RWPE1 (cell line): Measurements from ENCODE around the gene CALHM2.

Experiments used
- CTCF ChIA-PET: fragments of 350-600 bp; sonication (Branson Sonifier 250); formaldehyde crosslinking; extraction: SDS; loops from one replicate; lab custom pipeline; 2021; lab: Yijun Ruan, JAX
- POLR2A ChIA-PET: fragments of 400-600 bp; formaldehyde crosslinking; extraction: SDS; loops from one replicate; lab custom pipeline; 2020; ENCODE audit warnings: antibody characterized with exemption; ENCODE audit not compliant: low non-redundant PET; lab: Yijun Ruan, JAX
- DNase-seq: peaks from one replicate; pipeline ENCODE4 v3.0.0; 2012; ENCODE audit warnings: low spot score
- H3K27ac ChIP-seq: fragments of 450-650 bp; 2 replicates; pipeline ENCODE4 v1.5.1; 2017
- TF ChIP-seq, protein P1 (sequence below): fragments of 450-650 bp; conservative IDR thresholded peaks from 2 replicates; pipeline ENCODE4 v1.5.1; 2017; ENCODE audit warnings: low read depth, mild to moderate bottlenecking

Gene CALHM2

DNA sequence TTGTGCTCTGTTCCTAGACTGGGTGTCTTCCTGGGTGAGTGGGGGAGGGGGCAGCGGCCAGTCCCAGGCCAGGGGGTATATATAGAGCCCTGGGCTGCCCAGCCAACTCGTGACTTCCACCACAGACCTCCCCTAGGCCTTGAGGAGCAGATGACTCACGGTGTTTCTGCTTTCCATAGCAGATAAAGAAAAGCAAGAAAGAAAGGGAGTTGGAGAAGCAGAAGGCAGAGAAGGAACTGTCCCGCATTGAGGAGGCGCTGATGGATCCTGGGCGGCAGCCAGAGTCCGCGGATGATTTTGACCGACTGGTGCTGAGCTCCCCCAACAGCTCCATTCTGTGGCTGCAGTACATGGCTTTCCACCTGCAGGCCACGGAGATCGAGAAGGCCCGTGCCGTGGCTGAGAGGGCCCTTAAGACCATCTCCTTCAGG is 10.1 kb downstream of the CALHM2 start:
- peak overlapping the region; percentile 15; the same call in 1 of the 2 replicates for H3K27ac ChIP-seq
- ChIA-PET POLR2A (no interaction called here), CTCF (interaction anchor here (1.2 to 1.6 kb wide), 2 partner anchors 24 to 44 kb away, joined by 3 to 4 read pairs; no protein-coding TSS in a partner anchor)
- DNase-seq: no peak
- TF ChIP-seq, protein P1, sequence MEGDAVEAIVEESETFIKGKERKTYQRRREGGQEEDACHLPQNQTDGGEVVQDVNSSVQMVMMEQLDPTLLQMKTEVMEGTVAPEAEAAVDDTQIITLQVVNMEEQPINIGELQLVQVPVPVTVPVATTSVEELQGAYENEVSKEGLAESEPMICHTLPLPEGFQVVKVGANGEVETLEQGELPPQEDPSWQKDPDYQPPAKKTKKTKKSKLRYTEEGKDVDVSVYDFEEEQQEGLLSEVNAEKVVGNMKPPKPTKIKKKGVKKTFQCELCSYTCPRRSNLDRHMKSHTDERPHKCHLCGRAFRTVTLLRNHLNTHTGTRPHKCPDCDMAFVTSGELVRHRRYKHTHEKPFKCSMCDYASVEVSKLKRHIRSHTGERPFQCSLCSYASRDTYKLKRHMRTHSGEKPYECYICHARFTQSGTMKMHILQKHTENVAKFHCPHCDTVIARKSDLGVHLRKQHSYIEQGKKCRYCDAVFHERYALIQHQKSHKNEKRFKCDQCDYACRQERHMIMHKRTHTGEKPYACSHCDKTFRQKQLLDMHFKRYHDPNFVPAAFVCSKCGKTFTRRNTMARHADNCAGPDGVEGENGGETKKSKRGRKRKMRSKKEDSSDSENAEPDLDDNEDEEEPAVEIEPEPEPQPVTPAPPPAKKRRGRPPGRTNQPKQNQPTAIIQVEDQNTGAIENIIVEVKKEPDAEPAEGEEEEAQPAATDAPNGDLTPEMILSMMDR: no peak

DNA sequence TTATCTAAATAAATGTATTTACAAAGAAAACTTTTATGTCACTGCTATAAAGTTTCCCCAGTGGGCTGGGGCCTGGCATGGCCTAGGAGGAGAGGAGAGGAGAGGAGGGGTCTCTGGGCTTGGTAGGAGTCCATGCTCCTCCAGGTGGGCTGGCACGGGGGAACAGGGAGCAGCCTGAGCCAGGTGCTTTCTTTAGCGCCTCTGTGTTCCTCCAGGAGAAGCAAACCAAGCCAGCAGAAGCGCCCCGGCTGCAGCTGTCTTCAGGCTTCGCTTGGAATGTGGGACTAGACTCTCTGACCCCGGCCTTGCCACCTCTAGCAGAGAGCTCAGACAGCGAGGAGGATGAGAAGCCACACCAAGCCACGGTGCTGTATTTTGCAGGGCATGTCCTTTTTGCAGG is 10.6 kb downstream of the CALHM2 start:
- ChIA-PET POLR2A (no interaction called here), CTCF (interaction anchor here (1.6 kb wide), 1 partner anchor 44 kb away, joined by 4 read pairs; no protein-coding TSS in a partner anchor)
- TF ChIP-seq, protein P1: no peak
- DNase-seq: no peak
- H3K27ac ChIP-seq: peak overlapping the region; percentile 15; the same call in 1 of the 2 replicates

DNA sequence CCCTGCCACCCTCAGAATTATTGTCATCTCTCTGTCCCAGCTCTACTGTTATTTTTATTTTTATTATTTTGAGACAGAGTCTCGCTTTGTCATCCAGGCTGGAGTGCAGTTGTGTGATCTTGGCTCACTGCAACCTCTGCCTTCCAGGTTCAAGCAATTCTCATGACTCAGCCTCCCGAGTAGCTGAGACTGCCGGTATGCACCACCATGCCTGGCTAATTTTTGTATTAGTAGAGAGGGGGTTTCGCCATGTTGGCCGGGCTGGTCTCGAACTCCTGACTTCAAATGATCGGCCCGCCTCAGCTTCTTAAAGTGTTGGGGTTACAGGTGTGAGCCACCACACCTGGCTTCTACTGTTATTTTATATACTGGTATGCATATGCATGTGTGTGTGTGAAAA is 11.0 kb downstream of the CALHM2 start:
- no peak for DNase-seq
- TF ChIP-seq, protein P1: no peak
- ChIA-PET POLR2A (no interaction called here), CTCF (interaction anchor here (0.7 kb wide), 1 partner anchor 16 kb away, joined by 4 read pairs; no protein-coding TSS in a partner anchor)
- no peak overlapping the region; the same call in 1 of the 2 replicates for H3K27ac ChIP-seq

DNA sequence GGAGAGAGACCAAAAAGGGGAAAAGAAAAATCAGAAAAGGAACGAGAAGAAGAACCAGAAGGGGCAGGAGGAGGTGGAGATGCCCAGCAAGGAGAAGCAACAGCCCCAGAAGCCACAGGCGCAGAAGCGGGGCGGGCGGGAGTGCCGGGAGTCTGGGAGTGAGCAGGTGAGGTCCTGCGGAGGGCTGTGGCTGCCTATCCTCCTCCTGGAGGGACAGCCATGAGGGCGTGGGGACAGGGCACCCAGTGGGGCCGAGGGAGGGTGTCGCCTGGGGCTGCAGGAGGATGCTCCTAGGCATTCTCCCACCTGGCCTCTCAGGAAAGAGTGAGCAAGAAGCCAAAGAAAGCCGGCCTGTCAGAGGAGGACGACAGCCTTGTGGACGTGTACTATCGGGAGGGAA is 11.8 kb downstream of the CALHM2 start:
- peak overlapping the region; percentile 1; the same call in 1 of the 2 replicates for H3K27ac ChIP-seq
- no peak for DNase-seq
- TF ChIP-seq, protein P1: no peak
- POLR2A ChIA-PET: no interaction called here
- CTCF ChIA-PET: interaction anchor here (0.7 kb wide), 1 partner anchor 16 kb away, joined by 4 read pairs; no protein-coding TSS in a partner anchor

DNA sequence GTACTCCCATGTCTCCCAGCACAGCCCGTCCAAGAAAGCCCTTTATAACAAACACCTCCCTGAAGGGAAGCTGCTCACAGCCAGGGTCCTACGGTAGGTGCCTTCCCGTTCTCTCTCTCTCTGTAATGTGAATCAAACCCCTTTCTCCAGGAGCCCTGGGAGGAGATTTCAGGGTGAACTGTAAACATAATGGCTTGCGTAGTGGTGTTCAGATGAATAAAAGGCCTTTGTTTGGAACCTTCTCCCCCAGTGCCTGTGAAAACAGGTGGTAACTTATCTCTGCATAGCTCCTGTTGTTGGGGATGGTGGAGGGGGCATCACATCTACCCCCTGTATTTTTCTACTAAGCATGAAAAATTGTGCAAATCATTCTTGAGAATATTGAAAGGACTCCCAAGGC is 12.4 kb downstream of the CALHM2 start:
- ChIA-PET POLR2A (no interaction called here), CTCF (interaction anchor here (0.5 kb wide), 1 partner anchor 15 kb away, joined by 3 read pairs; no protein-coding TSS in a partner anchor)
- TF ChIP-seq, protein P1: no peak
- no peak for DNase-seq
- H3K27ac ChIP-seq: no peak overlapping the region; the same call in 1 of the 2 replicates

DNA sequence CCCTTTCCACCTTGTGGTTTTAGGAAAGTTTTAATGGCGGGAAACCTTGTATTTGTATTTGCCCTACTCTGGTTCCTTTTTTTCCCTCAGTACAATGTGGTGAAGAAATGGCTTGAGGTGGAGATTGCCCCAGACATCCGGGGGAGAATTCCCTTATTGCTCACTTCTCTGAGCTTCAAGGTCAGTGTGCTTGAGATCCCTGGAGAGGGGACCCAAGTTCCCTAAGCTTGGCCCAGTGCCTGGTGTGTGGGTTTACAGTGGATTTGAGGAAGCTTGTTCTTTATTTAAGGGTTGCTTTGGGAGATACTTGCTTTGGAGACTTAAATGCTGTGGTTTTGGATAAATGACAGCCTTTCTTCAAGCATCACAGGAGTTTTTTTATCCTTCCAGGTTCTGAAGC is 18.3 kb downstream of the CALHM2 start:
- POLR2A ChIA-PET: no interaction called here
- TF ChIP-seq, protein P1: no peak
- CTCF ChIA-PET: interaction anchor here (1.6 kb wide), 1 partner anchor 52 kb away, joined by 3 read pairs; no protein-coding TSS in a partner anchor
- H3K27ac ChIP-seq: no peak overlapping the region
- DNase-seq: no peak
